WERI-Rb-1 (cell line): ENCODE results near the gene KIFC3.

ENCODE experiments used
- DNase-seq: peaks from one replicate; pipeline ENCODE4 v3.0.0-alpha.2; 2020
- H3K27ac ChIP-seq: fragments of 250-450 bp; sonication (Bioruptor Pico); 2 replicates; pipeline ENCODE4 v1.5.1; 2020; ENCODE audit warnings: mild to moderate bottlenecking, moderate library complexity
- H3K27me3 ChIP-seq: fragments of 250-450 bp; sonication (Bioruptor Pico); 2 replicates; pipeline ENCODE4 v1.5.1; 2021; ENCODE audit warnings: mild to moderate bottlenecking, low read depth, moderate library complexity; ENCODE audit not compliant: insufficient read depth, severe bottlenecking
- H3K36me3 ChIP-seq: fragments of 250-450 bp; sonication (Bioruptor Pico); 2 replicates; pipeline ENCODE4 v1.5.1; 2020; ENCODE audit warnings: mild to moderate bottlenecking, moderate library complexity
- H3K4me3 ChIP-seq: 2 replicates; pipeline ENCODE4 v1.5.1; 2011; ENCODE audit warnings: low read depth, mild to moderate bottlenecking, control low read depth, low read length
- H3K9me3 ChIP-seq: fragments of 250-450 bp; sonication (Bioruptor Pico); 2 replicates; pipeline ENCODE4 v1.5.1; 2021; ENCODE audit warnings: mild to moderate bottlenecking, moderate library complexity; ENCODE audit not compliant: severe bottlenecking
- CTCF ChIP-seq: IDR thresholded peaks from 2 replicates; pipeline ENCODE4 v1.5.1; 2011; ENCODE audit warnings: low read depth, mild to moderate bottlenecking, control low read depth, inconsistent platforms, low read length

KIFC3 gene

GRCh38 chr16:57809276-57810196 lies 7.2 kb upstream of the KIFC3 start:
- no peaks in the 10 kb centered on the region for H3K9me3 ChIP-seq
- no peak for TF ChIP-seq CTCF
- H3K27ac ChIP-seq, result peak overlapping the region; percentile 2; the same call in 1 of the 2 replicates
- peak; percentile 37 for DNase-seq
- H3K4me3 ChIP-seq, result no peak overlapping the region
- no peaks in the 10 kb centered on the region for H3K36me3 ChIP-seq
- H3K27me3 ChIP-seq, result no peaks in the 10 kb centered on the region

DNA sequence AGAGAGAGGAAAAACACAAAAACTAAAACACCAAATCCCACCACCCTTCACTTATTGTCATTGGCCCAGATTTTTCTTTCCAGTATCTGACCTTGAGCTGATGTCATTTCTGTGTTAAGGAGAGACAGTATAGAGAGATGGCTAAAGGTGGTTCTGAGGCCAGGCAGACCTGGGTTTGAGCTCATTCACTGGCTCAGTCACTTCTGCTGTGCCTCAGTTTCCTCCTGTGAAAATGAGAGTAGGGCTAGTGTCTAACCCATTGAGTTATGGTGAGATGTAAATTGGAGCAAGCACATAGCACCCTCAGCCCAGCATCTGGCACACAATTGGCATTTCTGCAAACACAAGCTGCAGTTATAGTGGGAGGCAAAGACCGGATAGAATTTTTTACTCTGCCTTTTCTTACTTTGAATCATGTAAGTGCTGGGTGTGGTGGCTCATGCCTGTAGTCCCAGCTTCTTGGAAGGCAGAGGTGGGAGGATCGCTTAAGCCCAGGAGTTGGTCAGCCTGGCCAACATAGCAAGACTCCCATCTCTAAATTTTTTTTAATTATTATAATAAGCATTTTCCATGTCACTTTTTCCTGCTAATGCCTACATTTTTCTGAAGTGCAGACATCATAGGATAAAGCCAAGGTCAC lies 6.4 kb upstream of the KIFC3 start:
- no peak for DNase-seq

DNA sequence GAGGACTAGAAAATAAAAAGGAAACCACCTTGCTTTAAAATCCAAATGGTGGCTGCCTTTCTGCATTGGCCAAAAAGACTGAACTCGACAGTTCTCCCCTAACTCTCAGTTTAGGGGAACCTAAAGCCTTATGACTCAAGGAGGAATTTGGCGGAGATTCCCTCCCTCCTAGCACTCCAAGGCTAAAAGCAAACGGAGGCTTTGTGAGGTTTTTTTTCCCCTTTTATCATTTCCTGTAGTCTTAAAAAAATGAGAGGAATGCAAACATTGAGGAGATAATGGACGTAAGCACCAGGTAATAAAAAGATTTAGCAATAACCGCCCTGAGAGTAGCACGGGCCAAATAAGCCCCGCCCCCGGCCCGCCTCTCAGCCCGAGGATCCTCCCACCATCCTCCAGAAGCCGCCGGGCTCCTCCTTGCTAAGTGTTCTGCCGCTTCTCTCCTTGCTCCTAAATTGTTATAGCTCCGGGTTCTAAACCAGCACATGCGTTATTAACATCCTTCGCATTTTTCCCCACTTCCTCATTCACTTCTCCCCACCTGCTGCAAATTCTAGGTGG lies 5.8 kb upstream of the KIFC3 start:
- TF ChIP-seq CTCF, result no peak
- peak; percentile 30 for DNase-seq
- Histone ChIP-seq H3K27ac (no peak overlapping the region), H3K4me3 (no peak overlapping the region), H3K36me3 (no peaks in the 10 kb centered on the region), H3K9me3 (no peaks in the 10 kb centered on the region), H3K27me3 (no peaks in the 10 kb centered on the region)

More for the DNA sequence above, 6.4 kb upstream of the KIFC3 start:
- H3K27ac ChIP-seq, result no peak overlapping the region
- no peak overlapping the region for H3K4me3 ChIP-seq
- no peaks in the 10 kb centered on the region for H3K36me3 ChIP-seq
- no peaks in the 10 kb centered on the region for H3K27me3 ChIP-seq
- H3K9me3 ChIP-seq, result no peaks in the 10 kb centered on the region
- no peak for TF ChIP-seq CTCF

DNA sequence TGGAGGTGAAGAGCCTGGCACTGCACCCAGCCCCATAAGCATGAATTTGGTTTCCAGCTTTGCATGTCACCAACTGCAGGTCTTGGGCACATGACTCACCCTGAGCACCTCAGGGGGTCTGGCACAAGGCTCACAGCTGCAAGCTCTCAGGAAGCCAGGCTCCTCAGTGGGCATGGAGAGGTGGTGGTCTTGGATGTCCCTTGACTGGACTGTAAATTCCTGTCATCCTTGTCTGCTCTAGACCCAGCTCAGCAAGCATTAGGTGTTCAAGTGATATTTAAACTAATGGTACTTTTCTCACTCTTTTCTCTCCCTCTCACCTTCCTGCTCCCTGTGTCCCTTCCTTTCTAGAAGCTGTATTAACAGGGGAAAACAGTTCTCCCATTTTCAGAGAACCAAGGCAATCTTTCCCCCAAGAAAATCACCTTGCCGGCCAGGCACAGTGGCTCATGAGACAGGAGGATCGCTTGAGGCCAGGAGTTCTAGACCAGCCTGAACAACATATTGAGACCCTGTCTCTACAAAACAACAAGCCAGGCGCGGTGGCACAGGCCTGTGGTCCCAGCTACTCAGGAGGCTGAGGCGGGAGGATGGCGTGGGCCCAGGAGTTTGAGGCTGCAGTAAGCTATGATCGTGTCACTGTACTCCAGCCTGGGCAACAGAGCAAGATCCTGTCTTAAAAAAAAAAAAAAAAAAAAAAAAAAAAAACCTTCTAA lies 5.1 kb upstream of the KIFC3 start:
- Histone ChIP-seq H3K9me3 (no peaks in the 10 kb centered on the region), H3K27me3 (no peaks in the 10 kb centered on the region), H3K27ac (no peak overlapping the region), H3K4me3 (no peak overlapping the region), H3K36me3 (no peaks in the 10 kb centered on the region)
- DNase-seq, result no peak
- no peak for TF ChIP-seq CTCF

DNA sequence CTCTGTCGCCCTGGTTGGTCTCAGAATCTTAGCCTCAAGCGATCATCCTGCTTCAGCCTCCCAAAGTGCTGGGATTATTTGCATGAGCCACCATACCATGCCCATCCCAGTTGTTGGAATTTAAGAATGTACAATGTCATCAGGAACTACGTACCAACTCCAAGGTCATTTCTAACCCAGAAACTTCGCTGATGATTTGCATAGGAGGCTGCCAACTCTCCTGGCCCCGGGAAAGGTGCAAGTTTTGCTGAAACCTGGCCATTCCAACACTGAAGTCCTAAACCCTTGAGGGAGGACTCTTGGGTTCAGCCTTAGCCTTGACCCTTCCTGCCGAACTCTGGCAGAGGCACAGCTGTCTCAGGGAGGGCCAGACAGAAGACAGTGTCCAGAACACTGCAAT lies 2.9 kb upstream of the KIFC3 start:
- no peaks in the 10 kb centered on the region for H3K27me3 ChIP-seq
- H3K4me3 ChIP-seq, result no peak overlapping the region
- no peak for TF ChIP-seq CTCF
- no peak overlapping the region for H3K27ac ChIP-seq
- no peaks in the 10 kb centered on the region for H3K9me3 ChIP-seq
- no peak for DNase-seq
- no peaks in the 10 kb centered on the region for H3K36me3 ChIP-seq
